NCI-H2227 (cell line): ENCODE data around the gene ERFL.

Experiments used
- DNase-seq: peaks from one replicate; lab custom pipeline; 2025; ENCODE audit not compliant: unreplicated experiment; lab: John Stamatoyannopoulos, UW

The ERFL gene

DNA sequence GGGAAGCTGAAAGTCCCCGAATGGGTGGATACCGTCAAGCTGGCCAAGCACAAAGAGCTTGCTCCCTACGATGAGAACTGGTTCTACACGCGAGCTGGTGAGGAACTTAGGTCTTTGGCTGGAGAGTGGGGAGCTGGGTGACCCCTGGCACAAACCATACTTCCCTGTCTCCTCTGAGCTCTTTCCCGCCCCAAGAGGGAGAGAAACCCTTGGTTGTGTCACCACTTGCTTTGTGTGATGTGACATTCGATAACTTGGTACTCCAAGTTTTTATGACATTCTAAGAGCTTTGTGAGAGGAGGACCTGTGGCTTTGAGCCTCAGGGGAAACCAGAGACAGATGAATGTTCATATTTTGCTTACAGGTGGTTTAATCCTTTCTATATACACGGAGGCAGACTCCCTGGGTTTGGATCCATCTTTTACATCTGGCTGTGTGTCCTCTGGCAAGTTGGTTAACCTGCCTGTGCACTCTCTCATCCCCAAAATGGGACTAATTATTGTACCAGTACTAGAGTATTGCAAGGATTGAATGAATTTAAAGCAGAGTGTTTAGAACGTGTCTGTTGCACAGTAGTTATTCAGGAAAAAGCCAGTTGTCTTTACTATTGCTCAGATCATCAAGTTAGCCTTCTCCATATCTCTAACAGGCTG is 67.0 kb downstream of the ERFL start:
- DNase-seq = no peak

- peak; percentile 76 for DNase-seq
Observed at GRCh38 chr19:41860419-41861115, 67.7 kb downstream of the ERFL start.

DNA sequence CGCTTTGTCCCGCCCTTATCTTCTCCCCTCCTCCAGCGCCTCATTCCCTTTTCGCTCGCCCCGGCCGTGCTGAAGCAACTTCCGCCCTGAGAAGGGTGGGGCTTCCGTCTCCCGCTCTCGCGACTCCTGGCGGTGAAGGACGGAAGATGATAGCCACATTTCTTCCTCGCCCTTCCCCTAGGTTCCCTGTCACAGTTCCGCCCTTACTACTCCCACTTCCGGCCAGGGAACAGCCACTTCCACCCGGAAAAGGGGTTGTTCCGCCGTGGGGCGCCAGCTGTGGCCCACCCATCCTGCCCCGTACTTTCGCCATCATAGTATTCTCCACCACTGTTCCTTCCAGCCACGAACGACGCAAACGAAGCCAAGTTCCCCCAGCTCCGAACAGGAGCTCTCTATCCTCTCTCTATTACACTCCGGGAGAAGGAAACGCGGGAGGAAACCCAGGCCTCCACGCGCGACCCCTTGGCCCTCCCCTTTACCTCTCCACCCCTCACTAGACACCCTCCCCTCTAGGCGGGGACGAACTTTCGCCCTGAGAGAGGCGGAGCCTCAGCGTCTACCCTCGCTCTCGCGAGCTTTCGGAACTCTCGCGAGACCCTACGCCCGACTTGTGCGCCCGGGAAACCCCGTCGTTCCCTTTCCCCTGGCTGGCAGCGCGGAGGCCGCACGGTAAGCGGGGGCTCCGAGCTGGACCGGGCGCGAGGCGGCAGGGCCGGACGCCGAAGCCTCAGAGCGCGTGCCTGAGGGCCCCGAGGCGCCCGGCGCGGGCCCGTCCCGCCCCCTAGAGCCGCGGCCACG is 68.4 kb downstream of the ERFL start, which contains the start of gene RPS19:
RPS19 (plus strand) TSS at position 638 of the 801 bp plus-strand sequence. CDS start 520 bp downstream, outside the sequence.
- DNase-seq = peak; percentile 100

- no peak for DNase-seq
Observed at GRCh38 chr19:41859213-41859617, 69.0 kb downstream of the ERFL start.
